Neural progenitor cell (in vitro differentiated cells): Measurements from ENCODE around the gene CBL. TPM values are rescaled to one million over a fixed set of nuclear protein-coding genes. Genes with fewer than 3 reads are reported as not detected.
A peak's percentile ranks its signal among the peaks of the same experiment; 100 is the strongest.

Experiments
- DNase-seq: peaks from one replicate; pipeline ENCODE4 v3.0.0-alpha.2; 2016; ENCODE audit warnings: low spot score
- H2AFZ ChIP-seq: fragments of 200-600 bp; sonication (generic); replicated peaks from 2 replicates; pipeline ENCODE4 v1.6.1; 2016; ENCODE audit warnings: antibody characterized with exemption
- H3F3A ChIP-seq: fragments of 200-600 bp; sonication (generic); 2 replicates; pipeline ENCODE4 v1.6.1; 2016; ENCODE audit warnings: antibody characterized with exemption, low read depth
- H3K27ac ChIP-seq: fragments of 200-600 bp; sonication (generic); 2 replicates; pipeline ENCODE4 v1.5.1; 2016; ENCODE audit warnings: mild to moderate bottlenecking
- H3K27me3 ChIP-seq: fragments of 200-600 bp; sonication (generic); 2 replicates; pipeline ENCODE4 v1.6.1; 2016; ENCODE audit warnings: mild to moderate bottlenecking, moderate library complexity
- H3K36me3 ChIP-seq: fragments of 200-600 bp; sonication (generic); 2 replicates; pipeline ENCODE4 v1.5.1; 2016
- H3K4me1 ChIP-seq: fragments of 200-600 bp; sonication (generic); 2 replicates; pipeline ENCODE4 v1.6.1; 2016; ENCODE audit warnings: mixed run types
- H3K4me2 ChIP-seq: fragments of 200-600 bp; sonication (generic); 2 replicates; pipeline ENCODE4 v1.6.1; 2016
- H3K4me3 ChIP-seq: fragments of 200-600 bp; sonication (generic); 2 replicates; pipeline ENCODE4 v1.5.1; 2016
- H3K79me2 ChIP-seq: fragments of 200-600 bp; sonication (generic); 2 replicates; pipeline ENCODE4 v1.6.1; 2016; ENCODE audit warnings: low read depth
- H3K9ac ChIP-seq: fragments of 200-600 bp; sonication (generic); 2 replicates; pipeline ENCODE4 v1.6.1; 2016
- H3K9me3 ChIP-seq: fragments of 200-600 bp; sonication (generic); 2 replicates; pipeline ENCODE4 v1.5.1; 2016; ENCODE audit warnings: low read depth
- H4K20me1 ChIP-seq: fragments of 200-600 bp; sonication (generic); 2 replicates; pipeline ENCODE4 v1.6.1; 2016; ENCODE audit warnings: low read depth
- H3K27ac Mint-ChIP-seq: 3 replicates; pipeline ENCODE4 v1.8.0; 2021; ENCODE audit warnings: mixed read lengths
- H3K27me3 Mint-ChIP-seq: 2 replicates; pipeline ENCODE4 v1.8.0; 2022; ENCODE audit warnings: low read depth, mild to moderate bottlenecking, inconsistent platforms, moderate library complexity, mixed read lengths; ENCODE audit not compliant: insufficient read depth
- H3K36me3 Mint-ChIP-seq: 3 replicates; pipeline ENCODE4 v1.8.0; 2021; ENCODE audit warnings: mixed read lengths
- H3K4me1 Mint-ChIP-seq: 3 replicates; pipeline ENCODE4 v1.8.0; 2021; ENCODE audit warnings: mixed read lengths
- H3K4me3 Mint-ChIP-seq: 3 replicates; pipeline ENCODE4 v1.8.0; 2021; ENCODE audit warnings: mild to moderate bottlenecking, moderate library complexity, mixed read lengths
- H3K9me3 Mint-ChIP-seq: 3 replicates; pipeline ENCODE4 v1.8.0; 2020; ENCODE audit warnings: mixed read lengths
- CTCF ChIP-seq: fragments of 200-600 bp; sonication (generic); IDR thresholded peaks from 2 replicates; pipeline ENCODE4 v1.5.1; 2017; ENCODE audit warnings: antibody characterized with exemption, mild to moderate bottlenecking
- EZH2 ChIP-seq: fragments of 200-600 bp; sonication (generic); IDR thresholded peaks from 2 replicates; pipeline ENCODE4 v1.6.1; 2017; ENCODE audit warnings: antibody characterized with exemption, mild to moderate bottlenecking, moderate library complexity
- EZH2phosphoT487 ChIP-seq: fragments of 200-600 bp; sonication (generic); IDR thresholded peaks from 2 replicates; pipeline ENCODE4 v1.6.1; 2017; ENCODE audit warnings: antibody characterized with exemption
- total RNA-seq: library from RNA; depleted of rRNA; stranded (reverse); fragments of >200 nt; gene quantifications from 2 replicates; pipeline ENCODE4 v1.2.3, GENCODE V29; 2015; ENCODE audit warnings: low replicate concordance

Gene CBL
- total RNA-seq, 1 donor from 2014 or later: 20.7 TPM

DNA sequence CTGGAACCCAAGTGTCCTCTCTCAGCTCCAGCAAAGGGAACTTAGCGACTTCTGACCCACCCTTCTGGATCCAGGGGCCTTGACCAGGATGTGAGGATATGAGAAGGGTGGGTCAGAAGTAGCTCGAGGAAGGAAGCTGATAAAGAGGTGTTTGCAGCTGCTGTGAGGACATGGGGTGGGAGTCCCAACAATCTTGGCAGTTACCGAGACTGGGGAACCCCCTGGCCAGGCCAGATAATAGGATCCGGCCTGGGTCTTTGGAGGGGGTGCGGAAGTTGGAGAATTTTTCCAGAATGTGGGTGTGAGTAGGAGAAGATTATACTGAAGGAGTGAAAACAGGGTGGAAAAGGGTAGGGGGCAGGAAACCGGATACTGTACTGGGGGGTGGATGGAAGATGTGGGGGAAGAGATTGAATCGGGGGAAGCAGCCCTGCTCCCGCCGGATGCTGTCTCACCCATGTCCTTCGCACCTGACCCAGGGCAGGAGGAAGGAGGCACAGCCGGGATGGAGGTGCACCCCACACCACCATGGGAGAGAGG lies 113.6 kb downstream of the CBL start:
- Mint-ChIP-seq H3K9me3 (no peaks in the 10 kb centered on the region), H3K4me3 (peak overlapping the region; percentile 68), H3K27ac (peak overlapping the region; percentile 99), H3K4me1 (peaks cover 52% of the 10 kb centered on the region), H3K36me3 (no peaks in the 10 kb centered on the region), H3K27me3 (peaks cover 18% of the 10 kb centered on the region)
- Histone ChIP-seq H3K27ac (no peak overlapping the region), H3K4me1 (peaks cover 63% of the 10 kb centered on the region), H3K9ac (no peak overlapping the region), H3K9me3 (no peaks in the 10 kb centered on the region), H3K36me3 (no peaks in the 10 kb centered on the region), H3F3A (peaks cover 53% of the 10 kb centered on the region), H3K27me3 (peaks cover 30% of the 10 kb centered on the region), H4K20me1 (peaks cover 6% of the 10 kb centered on the region), H3K79me2 (no peaks in the 10 kb centered on the region), H2AFZ (no peak overlapping the region), H3K4me3 (no peak overlapping the region), H3K4me2 (peak overlapping the region; percentile 89)
- no peak for DNase-seq
- TF ChIP-seq CTCF: no peak
- TF ChIP-seq EZH2phosphoT487: no peak
- TF ChIP-seq EZH2: no peak

DNA sequence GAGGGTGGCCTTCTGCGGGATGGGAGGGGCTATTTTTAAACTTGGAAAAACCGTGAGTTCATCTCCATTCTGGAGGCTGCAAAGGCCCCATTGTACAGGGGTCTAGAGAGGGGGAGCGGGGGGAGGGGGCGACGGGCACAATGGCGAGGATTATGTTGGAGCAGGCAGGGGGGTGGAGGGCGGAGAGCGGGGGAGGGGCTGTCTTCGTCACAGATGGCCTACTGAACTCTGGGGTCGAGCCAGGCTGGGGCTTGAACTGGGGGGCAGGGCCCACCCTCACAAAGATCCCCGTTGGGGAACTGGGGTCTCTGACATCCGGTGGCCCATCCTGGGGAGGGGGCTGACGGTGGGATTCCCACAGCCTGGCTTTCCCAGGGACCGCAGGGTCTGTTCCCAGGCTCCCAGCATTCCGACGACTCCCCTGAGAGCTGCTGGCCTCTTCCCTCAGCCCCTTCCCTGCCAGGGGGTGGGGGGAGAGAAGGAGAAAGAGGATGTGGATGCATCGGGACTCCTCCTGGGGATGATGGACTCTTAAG lies 114.2 kb downstream of the CBL start:
- no peak overlapping the region for H3K27ac ChIP-seq
- no peaks in the 10 kb centered on the region for H3K79me2 ChIP-seq
- peaks cover 6% of the 10 kb centered on the region for H4K20me1 ChIP-seq
- Mint-ChIP-seq H3K36me3 (no peaks in the 10 kb centered on the region), H3K4me3 (peak overlapping the region; percentile 69), H3K4me1 (peaks cover 51% of the 10 kb centered on the region), H3K27ac (peak overlapping the region; percentile 99), H3K27me3 (peaks cover 18% of the 10 kb centered on the region), H3K9me3 (no peaks in the 10 kb centered on the region)
- DNase-seq: peak; percentile 83
- TF ChIP-seq CTCF (no peak), EZH2 (no peak), EZH2phosphoT487 (no peak)
- peak overlapping the region; percentile 89 for H3K4me2 ChIP-seq
- no peaks in the 10 kb centered on the region for H3K9me3 ChIP-seq
- H3K27me3 ChIP-seq: peaks cover 25% of the 10 kb centered on the region
- H3K4me1 ChIP-seq: peaks cover 57% of the 10 kb centered on the region
- H3K4me3 ChIP-seq: peak overlapping the region; percentile 48
- peaks cover 53% of the 10 kb centered on the region for H3F3A ChIP-seq
- H3K9ac ChIP-seq: no peak overlapping the region
- H3K36me3 ChIP-seq: no peaks in the 10 kb centered on the region
- peak overlapping the region; percentile 19 for H2AFZ ChIP-seq

DNA sequence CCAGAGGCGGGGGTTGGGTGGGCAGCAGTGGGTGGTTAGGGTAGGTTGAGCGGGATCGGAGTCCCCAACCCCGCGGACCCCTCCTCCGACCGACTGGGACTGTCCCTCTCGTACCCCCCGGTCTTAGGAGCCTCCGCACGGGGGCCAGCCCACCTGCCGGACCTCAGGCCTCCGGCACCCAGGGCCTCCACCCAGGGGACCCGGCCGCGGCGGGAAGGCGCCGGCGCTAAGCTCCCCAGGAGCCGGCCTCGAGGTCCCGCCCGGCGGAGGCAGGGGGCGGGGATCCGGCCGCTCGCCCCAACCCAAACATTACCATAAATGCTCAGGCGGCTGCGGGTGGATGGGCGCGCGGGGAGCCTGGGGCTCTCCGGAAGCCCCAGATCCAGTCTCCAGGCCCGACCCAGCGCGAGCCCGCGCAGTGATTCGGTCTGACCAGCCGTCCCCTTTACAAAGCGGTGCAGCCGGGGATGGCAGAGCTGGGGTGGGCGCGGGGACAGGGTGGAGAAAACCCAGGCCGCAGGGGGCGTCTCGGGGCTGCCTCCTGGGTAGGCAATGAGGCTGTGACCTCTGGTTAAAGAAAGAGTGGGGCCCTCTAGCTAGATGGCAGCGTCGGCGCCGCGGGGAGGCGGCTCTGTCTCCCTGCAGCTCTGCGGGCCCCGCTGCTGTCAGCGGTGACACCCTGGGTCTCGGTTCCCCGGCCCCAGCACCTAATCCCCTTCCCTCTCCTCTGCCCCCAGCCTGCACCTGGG lies 114.8 kb downstream of the CBL start:
- Histone ChIP-seq H3K36me3 (no peaks in the 10 kb centered on the region), H2AFZ (peak overlapping the region; percentile 19), H3K27me3 (peaks cover 18% of the 10 kb centered on the region), H4K20me1 (peaks cover 3% of the 10 kb centered on the region), H3F3A (peaks cover 53% of the 10 kb centered on the region), H3K79me2 (no peaks in the 10 kb centered on the region), H3K4me3 (peak overlapping the region; percentile 48), H3K27ac (no peak overlapping the region), H3K9ac (no peak overlapping the region), H3K4me1 (peaks cover 51% of the 10 kb centered on the region), H3K4me2 (peak overlapping the region; percentile 89), H3K9me3 (no peaks in the 10 kb centered on the region)
- no peaks in the 10 kb centered on the region for H3K9me3 Mint-ChIP-seq
- H3K4me3 Mint-ChIP-seq: peak overlapping the region; percentile 69
- peaks cover 47% of the 10 kb centered on the region for H3K4me1 Mint-ChIP-seq
- no peak for TF ChIP-seq EZH2
- no peak for TF ChIP-seq CTCF
- TF ChIP-seq EZH2phosphoT487: no peak
- peak overlapping the region; percentile 88 for H3K27ac Mint-ChIP-seq
- peaks cover 14% of the 10 kb centered on the region for H3K27me3 Mint-ChIP-seq
- H3K36me3 Mint-ChIP-seq: no peaks in the 10 kb centered on the region
- DNase-seq: peak; percentile 71
